ENCODE data around the gene RPL23.
A peak's percentile ranks its signal among the peaks of the same experiment; 100 is the strongest.

The RPL23 gene

GRCh38 chr17:38883592-38884526 is 30.3 kb upstream of the RPL23 start:
- no peak for DNase-seq

GRCh38 chr17:38882870-38883269 is 29.3 kb upstream of the RPL23 start:
- no peak for DNase-seq

GRCh38 chr17:38881600-38882191 is 28.2 kb upstream of the RPL23 start:
- DNase-seq = no peak

- no peak for DNase-seq
Observed at GRCh38 chr17:38879878-38880665, 26.6 kb upstream of the RPL23 start.

GRCh38 chr17:38877130-38877851 is 23.8 kb upstream of the RPL23 start:
- DNase-seq = no peak

GRCh38 chr17:38875477-38876075 is 22.1 kb upstream of the RPL23 start:
- DNase-seq = no peak

- DNase-seq = no peak
Observed at GRCh38 chr17:38874505-38875400, 21.2 kb upstream of the RPL23 start.

GRCh38 chr17:38873640-38874380 is 20.3 kb upstream of the RPL23 start:
- DNase-seq = no peak

- DNase-seq = no peak
Observed at GRCh38 chr17:38872671-38873385, 19.3 kb upstream of the RPL23 start.

- no peak for DNase-seq
Observed at GRCh38 chr17:38872027-38872511, 18.5 kb upstream of the RPL23 start.

- DNase-seq = no peak
Observed at GRCh38 chr17:38871247-38872015, 17.9 kb upstream of the RPL23 start.

- peak; percentile 65 for DNase-seq
Observed at GRCh38 chr17:38870259-38871165, 17.0 kb upstream of the RPL23 start.

- peak; percentile 84 for DNase-seq
Observed at GRCh38 chr17:38869526-38870258, 16.2 kb upstream of the RPL23 start, which contains the start of gene LASP1. Gene LASP1, plus strand, starts transcription at chr17:38870058. Its CDS starts 132 bp downstream, at chr17:38870190.

GRCh38 chr17:38868817-38869525 is 15.4 kb upstream of the RPL23 start:
- peak; percentile 82 for DNase-seq

- DNase-seq = peak; percentile 70
Observed at GRCh38 chr17:38867968-38868816, 14.7 kb upstream of the RPL23 start.

Data from NCI-H1092 treated with DMSO at 0.1 percent for 48 hours (cell line).